HFF-Myc (cell line): ENCODE results near the gene SPTLC1.

Source experiments
- DNase-seq: peaks from one replicate; pipeline ENCODE4 v3.0.0-alpha.2; 2011; ENCODE audit warnings: low read depth; ENCODE audit errors: extremely low read depth
- H3K4me3 ChIP-seq: replicated peaks from 2 replicates; pipeline ENCODE4 v1.5.1; 2011; ENCODE audit warnings: low read depth, mild to moderate bottlenecking, control low read depth, low read length
- TF ChIP-seq, protein P1 (sequence below): IDR thresholded peaks from 2 replicates; pipeline ENCODE4 v1.5.1; 2012; ENCODE audit warnings: mild to moderate bottlenecking, low read depth, low read length, control low read depth; ENCODE audit errors: missing control alignments

The SPTLC1 gene, protein sequence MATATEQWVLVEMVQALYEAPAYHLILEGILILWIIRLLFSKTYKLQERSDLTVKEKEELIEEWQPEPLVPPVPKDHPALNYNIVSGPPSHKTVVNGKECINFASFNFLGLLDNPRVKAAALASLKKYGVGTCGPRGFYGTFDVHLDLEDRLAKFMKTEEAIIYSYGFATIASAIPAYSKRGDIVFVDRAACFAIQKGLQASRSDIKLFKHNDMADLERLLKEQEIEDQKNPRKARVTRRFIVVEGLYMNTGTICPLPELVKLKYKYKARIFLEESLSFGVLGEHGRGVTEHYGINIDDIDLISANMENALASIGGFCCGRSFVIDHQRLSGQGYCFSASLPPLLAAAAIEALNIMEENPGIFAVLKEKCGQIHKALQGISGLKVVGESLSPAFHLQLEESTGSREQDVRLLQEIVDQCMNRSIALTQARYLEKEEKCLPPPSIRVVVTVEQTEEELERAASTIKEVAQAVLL

GRCh38 chr9:92115071-92115858 lies at the start of gene SPTLC1:
SPTLC1 (minus strand) TSS chr9:92115413; CDS start chr9:92115370, 43 bp downstream.
- peak; percentile 83 for DNase-seq
- H3K4me3 ChIP-seq = peak within 1 kb of the TSS; percentile 89
- TF ChIP-seq, protein P1, sequence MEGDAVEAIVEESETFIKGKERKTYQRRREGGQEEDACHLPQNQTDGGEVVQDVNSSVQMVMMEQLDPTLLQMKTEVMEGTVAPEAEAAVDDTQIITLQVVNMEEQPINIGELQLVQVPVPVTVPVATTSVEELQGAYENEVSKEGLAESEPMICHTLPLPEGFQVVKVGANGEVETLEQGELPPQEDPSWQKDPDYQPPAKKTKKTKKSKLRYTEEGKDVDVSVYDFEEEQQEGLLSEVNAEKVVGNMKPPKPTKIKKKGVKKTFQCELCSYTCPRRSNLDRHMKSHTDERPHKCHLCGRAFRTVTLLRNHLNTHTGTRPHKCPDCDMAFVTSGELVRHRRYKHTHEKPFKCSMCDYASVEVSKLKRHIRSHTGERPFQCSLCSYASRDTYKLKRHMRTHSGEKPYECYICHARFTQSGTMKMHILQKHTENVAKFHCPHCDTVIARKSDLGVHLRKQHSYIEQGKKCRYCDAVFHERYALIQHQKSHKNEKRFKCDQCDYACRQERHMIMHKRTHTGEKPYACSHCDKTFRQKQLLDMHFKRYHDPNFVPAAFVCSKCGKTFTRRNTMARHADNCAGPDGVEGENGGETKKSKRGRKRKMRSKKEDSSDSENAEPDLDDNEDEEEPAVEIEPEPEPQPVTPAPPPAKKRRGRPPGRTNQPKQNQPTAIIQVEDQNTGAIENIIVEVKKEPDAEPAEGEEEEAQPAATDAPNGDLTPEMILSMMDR = no peak

DNA sequence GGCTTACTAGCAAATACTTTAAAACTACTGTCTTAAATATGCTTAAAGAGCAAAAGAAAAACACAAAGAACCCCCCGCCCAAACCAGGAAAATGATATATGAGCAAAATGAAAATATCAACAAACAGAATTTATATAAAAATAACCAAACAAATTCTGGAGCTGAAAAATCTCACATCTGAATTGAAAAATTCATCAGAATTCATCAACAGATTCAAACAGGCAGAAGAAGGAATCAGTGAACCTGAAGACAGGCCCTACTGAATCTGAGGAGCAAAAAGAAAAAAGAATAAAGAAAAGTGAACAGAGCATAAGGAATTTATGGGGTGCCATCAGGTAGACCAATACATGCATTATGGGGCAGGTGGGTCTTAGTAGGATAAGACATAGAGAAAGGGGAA lies 49.8 kb upstream of the SPTLC1 start:
- TF ChIP-seq, protein P1 = no peak
- DNase-seq = no peak
- no peak overlapping the region for H3K4me3 ChIP-seq

DNA sequence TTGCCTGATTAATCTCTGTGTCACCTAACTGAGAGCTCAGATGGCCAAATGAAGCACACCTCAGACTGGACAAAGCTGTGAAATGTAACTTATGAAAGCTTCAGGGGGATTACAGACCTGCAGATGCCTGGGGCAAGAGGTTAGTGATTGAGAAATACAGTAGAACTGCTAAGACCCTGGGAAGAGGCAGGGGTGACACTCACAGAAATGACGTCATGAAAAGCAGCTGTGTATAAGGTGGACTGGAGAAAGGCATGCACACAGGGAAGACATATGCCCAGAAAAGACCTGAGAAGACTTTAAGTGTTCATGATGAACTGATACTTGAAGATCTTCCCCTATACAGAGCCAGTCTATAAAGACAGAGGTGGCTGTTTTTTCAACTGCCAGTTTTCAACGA lies 49.3 kb upstream of the SPTLC1 start:
- TF ChIP-seq, protein P1 = no peak
- DNase-seq = no peak
- H3K4me3 ChIP-seq = no peak overlapping the region

DNA sequence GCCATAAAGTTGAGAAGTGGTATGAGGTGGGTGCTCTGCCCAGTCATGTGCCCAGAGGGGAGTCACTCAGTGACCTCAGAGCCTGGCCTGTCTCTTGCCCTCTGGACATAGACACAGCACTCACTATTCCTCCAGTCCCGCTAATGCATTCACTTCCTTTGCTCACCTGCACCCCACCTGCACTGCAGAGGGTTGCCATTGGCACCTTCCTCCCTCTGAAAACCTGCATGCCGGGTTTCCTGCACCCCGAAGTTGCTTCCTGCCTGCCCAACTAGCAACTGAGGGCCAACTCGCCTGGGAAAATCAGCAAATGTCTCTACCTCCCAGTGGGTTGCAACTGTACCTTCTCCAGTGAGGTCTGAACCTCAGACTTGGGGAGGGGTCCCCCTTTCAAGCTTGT lies 48.1 kb upstream of the SPTLC1 start:
- DNase-seq = no peak
- H3K4me3 ChIP-seq = no peak overlapping the region
- TF ChIP-seq, protein P1 = no peak

- DNase-seq = no peak
- H3K4me3 ChIP-seq = no peak overlapping the region
- TF ChIP-seq, protein P1 = no peak
These were observed 45.6 kb upstream of the SPTLC1 start for GRCh38 chr9:92160786-92161185.

DNA sequence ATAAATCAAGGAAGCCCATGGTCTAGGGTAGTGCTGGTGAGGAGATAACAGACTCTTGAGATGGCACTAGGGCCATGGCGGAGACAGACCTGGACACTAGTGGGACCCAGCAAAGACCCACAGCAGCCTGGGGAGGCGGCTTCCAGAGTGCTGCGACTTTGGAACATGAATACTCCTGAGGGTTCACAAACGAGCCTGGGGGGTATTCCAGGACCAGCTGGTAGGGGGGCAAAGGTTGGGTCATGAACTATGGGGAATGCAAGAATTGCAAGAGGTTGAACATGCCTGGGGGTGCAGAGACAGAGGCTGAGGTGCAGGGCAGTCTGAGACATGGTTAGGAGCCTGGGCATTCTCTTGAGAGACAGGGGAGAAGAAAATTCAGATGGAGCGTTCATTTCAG lies 43.8 kb upstream of the SPTLC1 start:
- TF ChIP-seq, protein P1 = no peak
- DNase-seq = no peak
- no peak overlapping the region for H3K4me3 ChIP-seq
